ENCODE data around the gene LRTM2. TPM values are rescaled to one million over a fixed set of nuclear protein-coding genes. Genes with fewer than 3 reads are reported as not detected.

LRTM2 gene
- total RNA-seq, 1 donor from 2014 or later = not detected

DNA sequence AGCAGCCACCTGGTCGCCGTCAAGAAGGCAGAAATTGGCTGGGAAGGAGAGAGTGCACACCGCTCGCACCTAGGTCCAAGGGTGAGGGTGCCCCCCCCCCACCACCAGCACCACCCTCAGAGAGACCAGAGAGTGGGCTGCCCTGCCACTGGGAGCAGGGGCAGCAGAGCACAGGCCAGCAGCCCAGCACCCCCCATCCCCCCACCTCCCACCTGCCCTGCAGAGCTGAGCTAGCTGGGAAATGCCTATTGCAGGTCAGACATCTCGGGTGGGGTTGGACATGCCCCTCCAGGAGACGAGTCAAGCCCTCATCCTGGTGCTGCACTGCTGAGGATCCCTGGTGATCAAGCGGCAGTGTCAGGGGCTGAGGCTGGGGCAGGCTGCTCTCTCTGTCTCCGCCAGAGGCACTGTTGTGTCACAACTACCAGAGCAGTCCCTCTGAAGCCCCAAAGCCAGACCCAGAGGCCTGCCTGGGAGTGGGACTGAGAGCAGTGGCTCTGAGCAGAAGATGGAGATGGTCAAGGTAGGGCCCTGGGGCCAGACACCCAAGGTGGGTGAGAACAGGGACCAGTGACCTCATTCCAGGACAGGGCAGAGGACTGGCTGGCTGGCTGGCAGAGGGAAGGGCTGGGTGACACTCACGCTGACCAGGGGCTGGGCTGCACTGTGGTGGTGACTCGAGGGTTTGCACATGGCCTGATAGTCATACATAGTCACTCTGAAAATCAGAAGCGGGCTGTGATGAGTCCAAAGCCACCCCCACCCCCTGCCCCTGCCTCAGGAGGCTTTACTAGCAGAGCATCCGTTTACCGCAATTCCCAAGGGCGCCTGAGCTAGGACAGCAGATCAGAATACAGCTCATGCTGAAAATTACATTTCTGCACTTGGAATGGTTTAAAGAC is 19.7 kb upstream of the LRTM2 start:
- CTCF ChIA-PET = interaction anchor here (0.8 to 10.4 kb wide), 5 partner anchors 10 to 148 kb away, joined by 4 to 205 read pairs (median 4); no protein-coding TSS in a partner anchor
- ATAC-seq (ENCODE audit: low read depth) (peak; percentile 44), DNase-seq (peak; percentile 48)
- Mint-ChIP-seq H3K9me3 (peaks cover 2% of the 10 kb centered on the region), H3K4me1 (peaks cover 28% of the 10 kb centered on the region), H3K4me3 (peak overlapping the region; percentile 47), H3K27ac (peak overlapping the region; percentile 71), H3K27me3 (no peaks in the 10 kb centered on the region), H3K36me3 (ENCODE audit: low read depth) (no peaks in the 10 kb centered on the region)
- POLR2A ChIA-PET = interaction anchor here (0.6 to 1.1 kb wide), 5 partner anchors 117 to 139 kb away, joined by 3 to 5 read pairs (median 4); partner anchors contain the start of gene CACNA2D4
- intact Hi-C loops (cut with micrococcal nuclease) = loop anchor here (1.0 to 2.0 kb wide), 3 partner anchors 124 to 484 kb away; no protein-coding TSS in a partner anchor
- TF ChIP-seq, protein P1, sequence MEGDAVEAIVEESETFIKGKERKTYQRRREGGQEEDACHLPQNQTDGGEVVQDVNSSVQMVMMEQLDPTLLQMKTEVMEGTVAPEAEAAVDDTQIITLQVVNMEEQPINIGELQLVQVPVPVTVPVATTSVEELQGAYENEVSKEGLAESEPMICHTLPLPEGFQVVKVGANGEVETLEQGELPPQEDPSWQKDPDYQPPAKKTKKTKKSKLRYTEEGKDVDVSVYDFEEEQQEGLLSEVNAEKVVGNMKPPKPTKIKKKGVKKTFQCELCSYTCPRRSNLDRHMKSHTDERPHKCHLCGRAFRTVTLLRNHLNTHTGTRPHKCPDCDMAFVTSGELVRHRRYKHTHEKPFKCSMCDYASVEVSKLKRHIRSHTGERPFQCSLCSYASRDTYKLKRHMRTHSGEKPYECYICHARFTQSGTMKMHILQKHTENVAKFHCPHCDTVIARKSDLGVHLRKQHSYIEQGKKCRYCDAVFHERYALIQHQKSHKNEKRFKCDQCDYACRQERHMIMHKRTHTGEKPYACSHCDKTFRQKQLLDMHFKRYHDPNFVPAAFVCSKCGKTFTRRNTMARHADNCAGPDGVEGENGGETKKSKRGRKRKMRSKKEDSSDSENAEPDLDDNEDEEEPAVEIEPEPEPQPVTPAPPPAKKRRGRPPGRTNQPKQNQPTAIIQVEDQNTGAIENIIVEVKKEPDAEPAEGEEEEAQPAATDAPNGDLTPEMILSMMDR (IDR thresholded peaks at IDR 0.05) = no peak

DNA sequence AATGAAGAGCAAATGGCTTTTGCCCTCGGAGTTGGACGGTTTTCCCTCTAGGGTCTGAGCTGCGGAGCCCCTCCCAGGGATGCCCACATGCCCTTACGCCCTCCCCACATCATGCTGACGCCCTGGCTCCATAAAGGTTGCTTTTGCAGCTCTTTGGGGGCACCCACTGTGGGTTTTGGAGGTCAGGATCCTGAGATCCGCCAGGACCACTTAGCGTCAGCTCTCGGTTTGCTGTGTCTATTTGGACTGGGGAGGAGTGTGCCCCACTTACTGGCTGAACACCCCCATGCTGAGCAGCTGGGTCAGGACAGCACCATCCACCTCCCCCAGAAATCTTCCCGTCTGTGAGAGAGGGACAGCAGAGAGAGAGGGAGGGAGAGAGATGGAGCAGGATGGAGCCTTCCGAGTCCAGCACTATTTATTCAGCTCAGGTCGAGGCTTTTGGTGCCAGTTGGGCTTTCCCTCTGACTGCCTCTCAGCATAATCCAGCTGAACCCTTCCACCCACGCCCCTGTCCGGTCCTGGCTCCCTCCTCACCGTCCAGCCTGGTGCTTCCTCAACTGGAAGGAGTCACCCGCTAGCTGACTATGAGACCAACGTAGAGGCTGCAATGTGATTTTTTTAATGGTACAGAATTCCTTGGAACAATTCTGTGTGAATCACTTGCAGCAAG is 18.9 kb upstream of the LRTM2 start:
- CTCF ChIA-PET = interaction anchor here (0.8 to 10.4 kb wide), 3 partner anchors 134 to 148 kb away, joined by 4 to 205 read pairs (median 5); no protein-coding TSS in a partner anchor
- H3K9me3 Mint-ChIP-seq = peaks cover 2% of the 10 kb centered on the region

DNA sequence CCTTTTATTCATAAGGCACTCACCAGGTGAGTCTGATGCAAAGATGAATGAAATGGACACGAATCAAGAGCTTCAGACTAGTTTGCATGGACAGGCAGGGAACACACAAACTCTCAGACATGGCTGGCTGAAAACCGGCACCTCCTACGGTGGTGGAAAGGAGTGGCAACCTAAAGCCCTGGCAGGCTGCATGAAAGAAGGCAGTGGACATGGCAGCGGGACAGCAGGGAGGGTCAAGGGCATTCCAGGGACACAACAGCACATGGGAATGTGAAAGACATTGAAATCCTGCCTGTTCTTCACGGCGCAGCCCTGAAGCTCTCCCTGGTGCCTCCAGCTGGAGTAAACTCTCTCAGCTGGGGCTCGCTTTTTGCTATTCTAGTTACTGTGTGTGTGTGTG is 16.6 kb upstream of the LRTM2 start:
- Mint-ChIP-seq H3K4me3 (no peak overlapping the region), H3K9me3 (peaks cover 2% of the 10 kb centered on the region), H3K36me3 (ENCODE audit: low read depth) (no peaks in the 10 kb centered on the region), H3K27ac (no peak overlapping the region), H3K4me1 (peaks cover 22% of the 10 kb centered on the region), H3K27me3 (no peaks in the 10 kb centered on the region)
- no peak for DNase-seq
- TF ChIP-seq, protein P1 (IDR thresholded peaks at IDR 0.05) = no peak
- POLR2A ChIA-PET = no interaction called here
- no peak for ATAC-seq (ENCODE audit: low read depth)
- intact Hi-C loops (cut with micrococcal nuclease) = loop anchor here (1.0 to 2.0 kb wide), 2 partner anchors 7 to 39 kb away; no protein-coding TSS in a partner anchor
- CTCF ChIA-PET = interaction anchor here (10.4 kb wide), 1 partner anchor 137 kb away, joined by 205 read pairs; no protein-coding TSS in a partner anchor

More for the DNA sequence above, 18.9 kb upstream of the LRTM2 start:
- TF ChIP-seq, protein P1 (IDR thresholded peaks at IDR 0.05) = no peak
- no peak overlapping the region for H3K27ac Mint-ChIP-seq
- DNase-seq (no peak), ATAC-seq (ENCODE audit: low read depth) (no peak)
- no peak overlapping the region for H3K4me3 Mint-ChIP-seq
- H3K36me3 Mint-ChIP-seq (ENCODE audit: low read depth) = no peaks in the 10 kb centered on the region
- POLR2A ChIA-PET = interaction anchor here (0.6 to 1.1 kb wide), 4 partner anchors 116 to 138 kb away, joined by 3 to 5 read pairs (median 4); partner anchors contain the start of gene CACNA2D4
- intact Hi-C loops (cut with micrococcal nuclease) = loop anchor here (1.0 to 2.0 kb wide), 3 partner anchors 123 to 483 kb away; no protein-coding TSS in a partner anchor
- no peaks in the 10 kb centered on the region for H3K27me3 Mint-ChIP-seq
- H3K4me1 Mint-ChIP-seq = peaks cover 23% of the 10 kb centered on the region

DNA sequence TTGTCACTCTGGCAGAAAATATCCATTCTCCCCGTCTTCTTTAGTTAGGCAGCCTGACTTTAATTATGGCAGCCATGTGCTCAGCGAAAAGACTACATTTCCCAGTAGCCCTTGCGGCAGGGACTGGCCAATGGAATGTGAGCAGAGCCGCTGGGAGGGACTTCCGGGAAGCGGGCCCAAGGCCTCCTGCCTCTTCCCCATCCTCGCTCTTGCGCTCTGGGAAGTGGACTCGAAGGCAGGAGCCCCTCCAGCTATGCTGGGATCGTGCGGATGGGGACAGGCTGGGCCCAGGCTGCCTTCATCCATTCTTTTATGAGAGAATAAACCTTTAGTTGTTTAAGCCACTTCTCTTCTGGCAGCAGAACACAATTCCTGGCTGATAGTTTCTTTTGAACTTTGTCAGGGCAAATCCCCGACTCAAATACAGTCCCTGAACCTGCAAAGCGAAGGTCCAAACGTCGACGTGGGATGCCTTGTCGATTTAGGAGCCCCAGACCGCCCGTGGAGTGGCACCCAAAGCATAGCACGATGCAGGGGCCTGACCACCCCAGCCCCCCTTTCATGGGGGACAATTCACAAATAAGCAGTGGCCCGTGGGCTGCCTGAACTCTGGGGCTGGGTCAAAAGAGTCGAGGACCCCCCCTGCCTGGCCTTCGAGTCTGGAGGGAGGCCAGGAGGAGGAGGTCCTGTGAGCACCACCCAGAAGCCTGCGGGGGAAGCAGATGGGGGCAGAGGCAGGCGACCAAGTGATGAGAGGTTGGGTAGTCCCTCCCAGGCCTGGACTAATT is 15.6 kb upstream of the LRTM2 start:
- CTCF ChIA-PET = no interaction called here
- Mint-ChIP-seq H3K27me3 (no peaks in the 10 kb centered on the region), H3K4me1 (peaks cover 22% of the 10 kb centered on the region), H3K27ac (peak overlapping the region; percentile 74), H3K36me3 (ENCODE audit: low read depth) (no peaks in the 10 kb centered on the region), H3K4me3 (peak overlapping the region; percentile 30), H3K9me3 (peaks cover 2% of the 10 kb centered on the region)
- ATAC-seq (ENCODE audit: low read depth) (peak; percentile 75), DNase-seq (peak; percentile 65)
- POLR2A ChIA-PET = no interaction called here
- TF ChIP-seq, protein P1 (IDR thresholded peaks at IDR 0.05) = no peak
- intact Hi-C loops (cut with micrococcal nuclease) = loop anchor here (1.0 to 2.0 kb wide), 2 partner anchors 8 to 38 kb away; no protein-coding TSS in a partner anchor

All from activated B cell treated with CpG ODN at 0.5 μM for 24 hours (primary cell).